HT1080 (cell line): Measurements from ENCODE around the gene MEF2A. TPM values are rescaled to one million over a fixed set of nuclear protein-coding genes. Genes with fewer than 3 reads are reported as not detected.
"Not testable (repeated sequence)": the region's sequence is repeated elsewhere in the genome, so short reads cannot be mapped to it uniquely, and the experiment has no call there.

Experiments
- DNase-seq: peaks from one replicate; pipeline ENCODE4 v3.0.0-alpha.2; 2015; ENCODE audit warnings: low read depth
- total RNA-seq: library from RNA; depleted of rRNA; stranded (reverse); fragments of >200 nt; shearing (Covaris generic); gene quantifications from 2 replicates; pipeline ENCODE4 v1.2.3, GENCODE V29; 2014

The MEF2A gene
- total RNA-seq, 1 experiment from 2014 or later: 32.3 TPM

- DNase-seq: no peak
These were observed 161.9 kb downstream of the MEF2A start for GRCh38 chr15:99727733-99728132.

GRCh38 chr15:99728916-99729315 lies 163.1 kb downstream of the MEF2A start:
- DNase-seq: no peak

- no peak for DNase-seq
These were observed 163.5 kb downstream of the MEF2A start for GRCh38 chr15:99729327-99729726.

- DNase-seq: peak; percentile 36
These were observed 164.1 kb downstream of the MEF2A start for GRCh38 chr15:99729920-99730319.

- no peak for DNase-seq
These were observed 165.7 kb downstream of the MEF2A start for GRCh38 chr15:99731336-99732123.

- no peak for DNase-seq
These were observed 166.5 kb downstream of the MEF2A start for GRCh38 chr15:99732124-99732750.

GRCh38 chr15:99732751-99733267 lies 167.0 kb downstream of the MEF2A start:
- no peak for DNase-seq

- DNase-seq: peak; percentile 89
These were observed 167.7 kb downstream of the MEF2A start, which contains the start of gene LYSMD4 for GRCh38 chr15:99733268-99734039. Gene LYSMD4 (minus strand): TSS chr15:99733437. CDS start chr15:99731999, 1,438 bp downstream.

GRCh38 chr15:99734040-99734291 lies 168.2 kb downstream of the MEF2A start:
- DNase-seq: not testable (repeated sequence)

- no peak for DNase-seq
These were observed 168.8 kb downstream of the MEF2A start for GRCh38 chr15:99734575-99734974.

- DNase-seq: no peak
These were observed 170.1 kb downstream of the MEF2A start for GRCh38 chr15:99735868-99736267.

- DNase-seq: no peak
These were observed 170.9 kb downstream of the MEF2A start for GRCh38 chr15:99736702-99737101.

GRCh38 chr15:99738021-99738847 lies 172.4 kb downstream of the MEF2A start:
- DNase-seq: no peak

GRCh38 chr15:99741835-99742234 lies 176.1 kb downstream of the MEF2A start:
- no peak for DNase-seq

- no peak for DNase-seq
These were observed 178.4 kb downstream of the MEF2A start for GRCh38 chr15:99744142-99744541.

- DNase-seq: no peak
These were observed 179.7 kb downstream of the MEF2A start for GRCh38 chr15:99745370-99746086.

- peak; percentile 48 for DNase-seq
These were observed 183.6 kb downstream of the MEF2A start for GRCh38 chr15:99749386-99749785.

GRCh38 chr15:99750326-99750725 lies 184.5 kb downstream of the MEF2A start:
- not testable (repeated sequence) for DNase-seq

- no peak for DNase-seq
These were observed 186.8 kb downstream of the MEF2A start for GRCh38 chr15:99752556-99752955.

- no peak for DNase-seq
These were observed 187.3 kb downstream of the MEF2A start for GRCh38 chr15:99753066-99753465.
